Hair follicular keratinocyte (primary cell): ENCODE measurements around the gene C1orf185. TPM values are rescaled to one million over a fixed set of nuclear protein-coding genes. Genes with fewer than 3 reads are reported as not detected.

ENCODE experiments used
- total RNA-seq: library from RNA; depleted of rRNA; stranded (reverse); fragments of >200 nt; gene quantifications from 2 replicates; pipeline ENCODE4 v1.2.3, GENCODE V29; 2015

Gene C1orf185
- total RNA-seq = not detected in 2 replicates

GRCh38 chr1:51101976-51102375 is at the start of gene C1orf185:
C1orf185 (plus strand) TSS chr1:51102228; CDS start chr1:51102234, 6 bp downstream.

Other genes with a start within 250 kb of the C1orf185 start
- gene FAF1, start 142.0 kb upstream of the C1orf185 start, total RNA-seq = 36.3 and 48.4 TPM in 2 replicates
- gene CDKN2C, start 132.0 kb upstream of the C1orf185 start, total RNA-seq = 1.6 and 6.6 TPM in 2 replicates
- gene RNF11, start 134.0 kb downstream of the C1orf185 start, total RNA-seq = 39.9 and 50.1 TPM in 2 replicates
- 0.78 and 3.2 TPM in 2 replicates for gene TTC39A, start 228.3 kb downstream of the C1orf185 start, total RNA-seq